Neural progenitor cell (in vitro differentiated cells): Measurements from ENCODE around the gene TMEM242. TPM values are rescaled to one million over a fixed set of nuclear protein-coding genes. Genes with fewer than 3 reads are reported as not detected.

Experiments used
- DNase-seq: peaks from one replicate; pipeline ENCODE4 v3.0.0-alpha.2; 2016; ENCODE audit warnings: low spot score
- H2AFZ ChIP-seq: fragments of 200-600 bp; sonication (generic); replicated peaks from 2 replicates; pipeline ENCODE4 v1.6.1; 2016; ENCODE audit warnings: antibody characterized with exemption
- H3F3A ChIP-seq: fragments of 200-600 bp; sonication (generic); 2 replicates; pipeline ENCODE4 v1.6.1; 2016; ENCODE audit warnings: antibody characterized with exemption, low read depth
- H3K27ac ChIP-seq: fragments of 200-600 bp; sonication (generic); 2 replicates; pipeline ENCODE4 v1.5.1; 2016; ENCODE audit warnings: mild to moderate bottlenecking
- H3K27me3 ChIP-seq: fragments of 200-600 bp; sonication (generic); 2 replicates; pipeline ENCODE4 v1.6.1; 2016; ENCODE audit warnings: mild to moderate bottlenecking, moderate library complexity
- H3K36me3 ChIP-seq: fragments of 200-600 bp; sonication (generic); 2 replicates; pipeline ENCODE4 v1.5.1; 2016
- H3K4me1 ChIP-seq: fragments of 200-600 bp; sonication (generic); 2 replicates; pipeline ENCODE4 v1.6.1; 2016; ENCODE audit warnings: mixed run types
- H3K4me2 ChIP-seq: fragments of 200-600 bp; sonication (generic); 2 replicates; pipeline ENCODE4 v1.6.1; 2016
- H3K4me3 ChIP-seq: fragments of 200-600 bp; sonication (generic); 2 replicates; pipeline ENCODE4 v1.5.1; 2016
- H3K79me2 ChIP-seq: fragments of 200-600 bp; sonication (generic); 2 replicates; pipeline ENCODE4 v1.6.1; 2016; ENCODE audit warnings: low read depth
- H3K9ac ChIP-seq: fragments of 200-600 bp; sonication (generic); 2 replicates; pipeline ENCODE4 v1.6.1; 2016
- H3K9me3 ChIP-seq: fragments of 200-600 bp; sonication (generic); 2 replicates; pipeline ENCODE4 v1.5.1; 2016; ENCODE audit warnings: low read depth
- H4K20me1 ChIP-seq: fragments of 200-600 bp; sonication (generic); 2 replicates; pipeline ENCODE4 v1.6.1; 2016; ENCODE audit warnings: low read depth
- H3K27ac Mint-ChIP-seq: 3 replicates; pipeline ENCODE4 v1.8.0; 2021; ENCODE audit warnings: mixed read lengths
- H3K27me3 Mint-ChIP-seq: 2 replicates; pipeline ENCODE4 v1.8.0; 2022; ENCODE audit warnings: low read depth, mild to moderate bottlenecking, inconsistent platforms, moderate library complexity, mixed read lengths; ENCODE audit not compliant: insufficient read depth
- H3K36me3 Mint-ChIP-seq: 3 replicates; pipeline ENCODE4 v1.8.0; 2021; ENCODE audit warnings: mixed read lengths
- H3K4me1 Mint-ChIP-seq: 3 replicates; pipeline ENCODE4 v1.8.0; 2021; ENCODE audit warnings: mixed read lengths
- H3K4me3 Mint-ChIP-seq: 3 replicates; pipeline ENCODE4 v1.8.0; 2021; ENCODE audit warnings: mild to moderate bottlenecking, moderate library complexity, mixed read lengths
- H3K9me3 Mint-ChIP-seq: 3 replicates; pipeline ENCODE4 v1.8.0; 2020; ENCODE audit warnings: mixed read lengths
- CTCF ChIP-seq: fragments of 200-600 bp; sonication (generic); IDR thresholded peaks from 2 replicates; pipeline ENCODE4 v1.5.1; 2017; ENCODE audit warnings: antibody characterized with exemption, mild to moderate bottlenecking
- EZH2 ChIP-seq: fragments of 200-600 bp; sonication (generic); IDR thresholded peaks from 2 replicates; pipeline ENCODE4 v1.6.1; 2017; ENCODE audit warnings: antibody characterized with exemption, mild to moderate bottlenecking, moderate library complexity
- EZH2phosphoT487 ChIP-seq: fragments of 200-600 bp; sonication (generic); IDR thresholded peaks from 2 replicates; pipeline ENCODE4 v1.6.1; 2017; ENCODE audit warnings: antibody characterized with exemption
- total RNA-seq: library from RNA; depleted of rRNA; stranded (reverse); fragments of >200 nt; gene quantifications from 2 replicates; pipeline ENCODE4 v1.2.3, GENCODE V29; 2015; ENCODE audit warnings: low replicate concordance

TMEM242 gene
- total RNA-seq, 1 donor from 2014 or later = 9.9 TPM

GRCh38 chr6:157260735-157261410 is 62.4 kb downstream of the TMEM242 start:
- Mint-ChIP-seq H3K27me3 (peaks cover 4% of the 10 kb centered on the region), H3K36me3 (no peaks in the 10 kb centered on the region), H3K9me3 (no peaks in the 10 kb centered on the region), H3K27ac (no peak overlapping the region), H3K4me3 (no peak overlapping the region), H3K4me1 (peaks cover 11% of the 10 kb centered on the region)
- no peak overlapping the region for H3K9ac ChIP-seq
- no peaks in the 10 kb centered on the region for H3K36me3 ChIP-seq
- no peaks in the 10 kb centered on the region for H3K4me1 ChIP-seq
- no peak overlapping the region for H3K4me3 ChIP-seq
- H3K27ac ChIP-seq = no peak overlapping the region
- no peaks in the 10 kb centered on the region for H3K27me3 ChIP-seq
- no peaks in the 10 kb centered on the region for H3K9me3 ChIP-seq
- no peak overlapping the region for H2AFZ ChIP-seq
- TF ChIP-seq EZH2 (no peak), EZH2phosphoT487 (no peak), CTCF (no peak)
- H4K20me1 ChIP-seq = no peaks in the 10 kb centered on the region
- no peak overlapping the region for H3K4me2 ChIP-seq
- H3F3A ChIP-seq = no peaks in the 10 kb centered on the region
- DNase-seq = no peak
- H3K79me2 ChIP-seq = no peaks in the 10 kb centered on the region

GRCh38 chr6:157259443-157259842 is 63.9 kb downstream of the TMEM242 start:
- Mint-ChIP-seq H3K9me3 (no peaks in the 10 kb centered on the region), H3K27ac (no peak overlapping the region), H3K36me3 (no peaks in the 10 kb centered on the region)

GRCh38 chr6:157258878-157259277 is 64.4 kb downstream of the TMEM242 start:
- TF ChIP-seq EZH2 = no peak
- Histone ChIP-seq H3K9ac (no peak overlapping the region), H3K4me2 (no peak overlapping the region), H3K27ac (no peak overlapping the region), H4K20me1 (no peaks in the 10 kb centered on the region), H2AFZ (no peak overlapping the region), H3K36me3 (no peaks in the 10 kb centered on the region), H3K4me1 (no peaks in the 10 kb centered on the region), H3F3A (no peaks in the 10 kb centered on the region), H3K4me3 (no peak overlapping the region), H3K79me2 (no peaks in the 10 kb centered on the region), H3K27me3 (no peaks in the 10 kb centered on the region), H3K9me3 (no peaks in the 10 kb centered on the region)
- no peak for DNase-seq
- H3K9me3 Mint-ChIP-seq = no peaks in the 10 kb centered on the region
- no peaks in the 10 kb centered on the region for H3K36me3 Mint-ChIP-seq
- H3K4me1 Mint-ChIP-seq = peaks cover 11% of the 10 kb centered on the region
- H3K27me3 Mint-ChIP-seq = peaks cover 4% of the 10 kb centered on the region
- H3K27ac Mint-ChIP-seq = no peak overlapping the region
- no peak overlapping the region for H3K4me3 Mint-ChIP-seq

More at GRCh38 chr6:157259443-157259842, 63.9 kb downstream of the TMEM242 start:
- Histone ChIP-seq H3K4me2 (no peak overlapping the region), H3K4me1 (no peaks in the 10 kb centered on the region), H2AFZ (no peak overlapping the region), H3K27me3 (no peaks in the 10 kb centered on the region), H3K4me3 (no peak overlapping the region), H4K20me1 (no peaks in the 10 kb centered on the region), H3K36me3 (no peaks in the 10 kb centered on the region), H3F3A (no peaks in the 10 kb centered on the region), H3K9ac (no peak overlapping the region), H3K27ac (no peak overlapping the region), H3K9me3 (no peaks in the 10 kb centered on the region), H3K79me2 (no peaks in the 10 kb centered on the region)
- Mint-ChIP-seq H3K27me3 (peaks cover 4% of the 10 kb centered on the region), H3K4me3 (no peak overlapping the region), H3K4me1 (peaks cover 11% of the 10 kb centered on the region)
- TF ChIP-seq EZH2phosphoT487 (no peak), EZH2 (no peak), CTCF (no peak)
- no peak for DNase-seq

GRCh38 chr6:157255079-157255478 is 68.2 kb downstream of the TMEM242 start:
- H3K27ac Mint-ChIP-seq = no peak overlapping the region

More at GRCh38 chr6:157255079-157255478, 68.2 kb downstream of the TMEM242 start:
- Mint-ChIP-seq H3K27me3 (peaks cover 2% of the 10 kb centered on the region), H3K36me3 (no peaks in the 10 kb centered on the region), H3K9me3 (no peaks in the 10 kb centered on the region), H3K4me1 (peaks cover 11% of the 10 kb centered on the region), H3K4me3 (no peak overlapping the region)
- H2AFZ ChIP-seq = no peak overlapping the region
- H3K79me2 ChIP-seq = no peaks in the 10 kb centered on the region
- no peak overlapping the region for H3K4me3 ChIP-seq
- H3K4me1 ChIP-seq = no peaks in the 10 kb centered on the region
- H3K9me3 ChIP-seq = no peaks in the 10 kb centered on the region
- H3K27ac ChIP-seq = no peak overlapping the region
- no peak overlapping the region for H3K9ac ChIP-seq
- no peaks in the 10 kb centered on the region for H3F3A ChIP-seq
- no peaks in the 10 kb centered on the region for H4K20me1 ChIP-seq
- no peak for TF ChIP-seq CTCF
- H3K36me3 ChIP-seq = no peaks in the 10 kb centered on the region
- H3K4me2 ChIP-seq = no peak overlapping the region
- no peaks in the 10 kb centered on the region for H3K27me3 ChIP-seq
- no peak for DNase-seq
